Measurements from ENCODE around the gene BRSK2.

- TF ChIP-seq BHLHE40 (IDR thresholded peaks at IDR 0.05; ENCODE audit: borderline replicate concordance) (no peak), HDGF (IDR thresholded peaks at IDR 0.05; ENCODE audit: borderline replicate concordance) (no peak), PKNOX1 (IDR thresholded peaks at IDR 0.05) (no peak), SUZ12 (IDR thresholded peaks at IDR 0.05) (no peak), NFRKB (IDR thresholded peaks at IDR 0.05) (no peak)
These were observed 121.2 kb downstream of the BRSK2 start for GRCh38 chr11:1510928-1511327.
